Panc1 (cell line): ENCODE data around the gene STARD10. TPM values are rescaled to one million over a fixed set of nuclear protein-coding genes. Genes with fewer than 3 reads are reported as not detected.

Source experiments
- ATAC-seq: fragments of 200-7000 bp; cut with Tn5 transposase; 2 replicates; pipeline ENCODE4 v1.9.1; 2020; ENCODE audit warnings: mild to moderate bottlenecking, moderate library complexity
- BruUV-seq: library from RNA; stranded (reverse); fragments of 400-500 nt; replicated peaks from 2 replicates; lab custom pipeline; 2021; lab: Mats Ljungman, UMichigan
- CTCF ChIA-PET: fragments of 300-600 bp; sonication (Branson Sonifier 250); formaldehyde crosslinking; loops from one replicate; lab custom pipeline; 2022; ENCODE audit warnings: antibody characterized with exemption; lab: Charles Lee
- POLR2A ChIA-PET: fragments of 300-600 bp; sonication (Branson Sonifier 250); formaldehyde crosslinking; loops from one replicate; lab custom pipeline; 2022; ENCODE audit warnings: antibody characterized with exemption; lab: Charles Lee
- DNase-seq: peaks from one replicate; pipeline ENCODE4 v3.0.0-alpha.2; 2010; ENCODE audit warnings: low read depth, low spot score
- H3K27ac ChIP-seq: 2 replicates; pipeline ENCODE4 v1.5.1; 2011; ENCODE audit warnings: mild to moderate bottlenecking, low read length, inconsistent platforms
- H3K27me3 ChIP-seq: fragments of 200-500 bp; sonication (Bioruptor generic); 2 replicates; pipeline ENCODE4 v1.6.0; 2014; ENCODE audit warnings: low read length, inconsistent platforms; ENCODE audit not compliant: control insufficient read depth, insufficient read depth
- H3K36me3 ChIP-seq: fragments of 200-500 bp; sonication (Bioruptor generic); 2 replicates; pipeline ENCODE4 v1.5.1; 2014; ENCODE audit warnings: inconsistent platforms, mild to moderate bottlenecking, low read length, moderate library complexity; ENCODE audit not compliant: control insufficient read depth, insufficient read depth
- H3K4me1 ChIP-seq: 2 replicates; pipeline ENCODE4 v1.5.1; 2011; ENCODE audit warnings: inconsistent platforms, mild to moderate bottlenecking, low read length, moderate library complexity; ENCODE audit not compliant: control insufficient read depth, insufficient read depth
- H3K4me3 ChIP-seq, 2 experiments: 2 replicates each; pipeline ENCODE4 v1.5.1; 2011 to 2012; ENCODE audit warnings: low read depth in 2 of 2, low read length in 2 of 2, mild to moderate bottlenecking in 2 of 2, inconsistent platforms in 1 of 2, moderate library complexity in 1 of 2
- H3K9me3 ChIP-seq: fragments of 200-500 bp; sonication (Bioruptor generic); 2 replicates; pipeline ENCODE4 v1.5.1; 2014; ENCODE audit warnings: low read depth, mild to moderate bottlenecking, inconsistent platforms, low read length, moderate library complexity; ENCODE audit not compliant: control insufficient read depth, insufficient read depth
- POLR2AphosphoS5 ChIP-seq: IDR thresholded peaks from 2 replicates; pipeline ENCODE4 v1.6.1; 2012; ENCODE audit warnings: mild to moderate bottlenecking, low read depth, low read length, moderate library complexity
- SIN3A ChIP-seq: IDR thresholded peaks from 2 replicates; pipeline ENCODE4 v1.6.1; 2012; ENCODE audit warnings: low read depth, mild to moderate bottlenecking, low read length, moderate library complexity, borderline replicate concordance; ENCODE audit not compliant: insufficient read depth
- TCF7L2 ChIP-seq: IDR thresholded peaks from 2 replicates; pipeline ENCODE4 v1.6.1; 2011; ENCODE audit warnings: mild to moderate bottlenecking, low read depth, low read length, inconsistent platforms
- in situ Hi-C: cut with HindIII; loops from 2 replicates; pipeline ENCODE4 v1.10.0; 2016; ENCODE audit warnings: low sequenced_read_pairs, low pct_unique_long_range_greater_than_20kb
- intact Hi-C: fragments of 100-400 bp; cut with micrococcal nuclease; formaldehyde crosslinking; loops from one replicate; pipeline ENCODE4 v1.10.0; 2022; ENCODE audit not compliant: unreplicated experiment
- total RNA-seq: library from RNA; stranded (reverse); gene quantifications from one replicate; pipeline ENCODE4 v1.2.1, GENCODE V29; 2021; ENCODE audit not compliant: unreplicated experiment
- TF ChIP-seq, protein P1 (sequence below): fragments of 450-650 bp; IDR thresholded peaks from 2 replicates; pipeline ENCODE4 v1.5.1; 2017; ENCODE audit warnings: mild to moderate bottlenecking
- TF ChIP-seq, protein P2 (sequence below), 2 experiments: IDR thresholded peaks; 2 replicates each; pipeline ENCODE4 v1.6.1; 2011 to 2012; ENCODE audit warnings: low read depth in 2 of 2, control low read depth in 1 of 2, low read length in 1 of 2, mild to moderate bottlenecking in 1 of 2, moderate library complexity in 1 of 2; ENCODE audit not compliant: insufficient read depth in 1 of 2

Gene STARD10
- total RNA-seq, 1 experiment from 2014 or later, result 32.1 TPM

- no peaks in the 10 kb centered on the region for H3K36me3 ChIP-seq
- intact Hi-C loops (no loop called here), in situ Hi-C loops (no loop called here)
- no peak for DNase-seq
- H3K9me3 ChIP-seq, result no peaks in the 10 kb centered on the region
- BruUV-seq, result no TSS peak
- ChIA-PET CTCF (no interaction called here), POLR2A (no interaction called here)
- 0 out of 2 replicates have a peak, but pooled peaks cover 4% of the 10 kb centered on the region for H3K4me1 ChIP-seq
- no peak overlapping the region for H3K4me3 ChIP-seq
- TF ChIP-seq, protein P1, sequence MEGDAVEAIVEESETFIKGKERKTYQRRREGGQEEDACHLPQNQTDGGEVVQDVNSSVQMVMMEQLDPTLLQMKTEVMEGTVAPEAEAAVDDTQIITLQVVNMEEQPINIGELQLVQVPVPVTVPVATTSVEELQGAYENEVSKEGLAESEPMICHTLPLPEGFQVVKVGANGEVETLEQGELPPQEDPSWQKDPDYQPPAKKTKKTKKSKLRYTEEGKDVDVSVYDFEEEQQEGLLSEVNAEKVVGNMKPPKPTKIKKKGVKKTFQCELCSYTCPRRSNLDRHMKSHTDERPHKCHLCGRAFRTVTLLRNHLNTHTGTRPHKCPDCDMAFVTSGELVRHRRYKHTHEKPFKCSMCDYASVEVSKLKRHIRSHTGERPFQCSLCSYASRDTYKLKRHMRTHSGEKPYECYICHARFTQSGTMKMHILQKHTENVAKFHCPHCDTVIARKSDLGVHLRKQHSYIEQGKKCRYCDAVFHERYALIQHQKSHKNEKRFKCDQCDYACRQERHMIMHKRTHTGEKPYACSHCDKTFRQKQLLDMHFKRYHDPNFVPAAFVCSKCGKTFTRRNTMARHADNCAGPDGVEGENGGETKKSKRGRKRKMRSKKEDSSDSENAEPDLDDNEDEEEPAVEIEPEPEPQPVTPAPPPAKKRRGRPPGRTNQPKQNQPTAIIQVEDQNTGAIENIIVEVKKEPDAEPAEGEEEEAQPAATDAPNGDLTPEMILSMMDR, result no peak
- TF ChIP-seq TCF7L2 (no peak), POLR2AphosphoS5 (no peak), SIN3A (no peak)
- TF ChIP-seq, protein P2, sequence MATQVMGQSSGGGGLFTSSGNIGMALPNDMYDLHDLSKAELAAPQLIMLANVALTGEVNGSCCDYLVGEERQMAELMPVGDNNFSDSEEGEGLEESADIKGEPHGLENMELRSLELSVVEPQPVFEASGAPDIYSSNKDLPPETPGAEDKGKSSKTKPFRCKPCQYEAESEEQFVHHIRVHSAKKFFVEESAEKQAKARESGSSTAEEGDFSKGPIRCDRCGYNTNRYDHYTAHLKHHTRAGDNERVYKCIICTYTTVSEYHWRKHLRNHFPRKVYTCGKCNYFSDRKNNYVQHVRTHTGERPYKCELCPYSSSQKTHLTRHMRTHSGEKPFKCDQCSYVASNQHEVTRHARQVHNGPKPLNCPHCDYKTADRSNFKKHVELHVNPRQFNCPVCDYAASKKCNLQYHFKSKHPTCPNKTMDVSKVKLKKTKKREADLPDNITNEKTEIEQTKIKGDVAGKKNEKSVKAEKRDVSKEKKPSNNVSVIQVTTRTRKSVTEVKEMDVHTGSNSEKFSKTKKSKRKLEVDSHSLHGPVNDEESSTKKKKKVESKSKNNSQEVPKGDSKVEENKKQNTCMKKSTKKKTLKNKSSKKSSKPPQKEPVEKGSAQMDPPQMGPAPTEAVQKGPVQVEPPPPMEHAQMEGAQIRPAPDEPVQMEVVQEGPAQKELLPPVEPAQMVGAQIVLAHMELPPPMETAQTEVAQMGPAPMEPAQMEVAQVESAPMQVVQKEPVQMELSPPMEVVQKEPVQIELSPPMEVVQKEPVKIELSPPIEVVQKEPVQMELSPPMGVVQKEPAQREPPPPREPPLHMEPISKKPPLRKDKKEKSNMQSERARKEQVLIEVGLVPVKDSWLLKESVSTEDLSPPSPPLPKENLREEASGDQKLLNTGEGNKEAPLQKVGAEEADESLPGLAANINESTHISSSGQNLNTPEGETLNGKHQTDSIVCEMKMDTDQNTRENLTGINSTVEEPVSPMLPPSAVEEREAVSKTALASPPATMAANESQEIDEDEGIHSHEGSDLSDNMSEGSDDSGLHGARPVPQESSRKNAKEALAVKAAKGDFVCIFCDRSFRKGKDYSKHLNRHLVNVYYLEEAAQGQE (IDR thresholded peaks at IDR 0.05; ENCODE audit: insufficient read depth in 1 of 2, low read depth in 2 of 2, low read length in 1 of 2), result no peak
- no peak for ATAC-seq
- H3K27me3 ChIP-seq, result no peaks in the 10 kb centered on the region
- no peak overlapping the region for H3K27ac ChIP-seq
Observed at GRCh38 chr11:72826942-72827480, 33.2 kb upstream of the STARD10 start.

DNA sequence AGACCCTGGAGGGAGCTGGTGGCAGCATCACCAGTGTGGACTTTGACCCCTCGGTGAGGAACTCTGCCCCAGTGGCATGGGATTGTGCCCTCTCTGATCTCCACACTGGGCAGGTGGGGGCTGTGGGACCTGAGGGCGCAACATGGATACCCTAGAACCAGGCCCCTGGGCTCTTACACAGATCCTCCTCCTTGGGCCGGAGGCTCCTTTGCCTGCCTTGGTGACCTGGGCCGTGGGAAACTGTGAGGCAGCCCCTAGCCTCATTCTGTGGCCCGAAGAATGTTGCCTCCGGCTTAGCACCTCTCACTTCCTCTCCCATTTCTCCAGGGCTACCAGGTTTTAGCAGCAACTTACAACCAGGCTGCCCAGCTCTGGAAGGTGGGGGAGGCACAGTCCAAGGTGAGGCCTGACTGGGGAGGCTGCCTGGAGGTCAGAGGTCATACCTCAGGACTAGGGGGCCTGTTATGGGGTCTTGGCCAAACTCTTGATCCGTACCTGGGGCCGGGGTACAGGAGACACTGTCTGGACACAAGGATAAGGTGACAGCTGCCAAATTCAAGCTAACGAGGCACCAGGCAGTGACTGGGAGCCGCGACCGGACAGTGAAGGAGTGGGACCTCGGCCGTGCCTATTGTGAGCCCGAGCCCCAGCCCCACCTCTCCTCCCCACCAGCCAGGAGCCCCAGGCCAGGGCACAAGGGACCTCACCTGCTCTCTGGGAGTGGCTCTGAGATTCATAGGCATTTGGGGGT, 32.5 kb upstream of the STARD10 start:
- CTCF ChIA-PET, result no interaction called here
- Histone ChIP-seq H3K9me3 (no peaks in the 10 kb centered on the region), H3K36me3 (no peaks in the 10 kb centered on the region), H3K27ac (no peak overlapping the region), H3K4me1 (peaks cover 2% of the 10 kb centered on the region), H3K4me3 (no peak overlapping the region), H3K27me3 (no peaks in the 10 kb centered on the region)
- ATAC-seq, result no peak
- no peak for DNase-seq
- POLR2A ChIA-PET, result no interaction called here
- in situ Hi-C loops, result no loop called here
- BruUV-seq, result no TSS peak
- intact Hi-C loops, result no loop called here
- TF ChIP-seq, protein P1, result no peak
- no peak for TF ChIP-seq SIN3A
- no peak for TF ChIP-seq POLR2AphosphoS5
- no peak for TF ChIP-seq TCF7L2
- TF ChIP-seq, protein P2 (IDR thresholded peaks at IDR 0.05; ENCODE audit: insufficient read depth in 1 of 2, low read depth in 2 of 2, low read length in 1 of 2), result no peak
